Measurements from ENCODE around the gene GALNT12.

- TF ChIP-seq CTCF (IDR thresholded peaks at IDR 0.05) (no peak), EZH2 (IDR thresholded peaks at IDR 0.05; ENCODE audit: borderline replicate concordance, insufficient read depth, low read depth, low read length, poor library complexity, severe bottlenecking) (no peak)
Measured at GRCh38 chr9:98867103-98867428, 59.6 kb downstream of the GALNT12 start.
